GM12865 (cell line): Measurements from ENCODE around the gene GALNT18.
A peak's percentile ranks its signal among the peaks of the same experiment; 100 is the strongest.

Experiments used
- DNase-seq: peaks from one replicate; pipeline ENCODE4 v3.0.0; 2010; ENCODE audit warnings: low read depth
- H3K4me3 ChIP-seq: 2 replicates; pipeline ENCODE4 v1.5.1; 2011; ENCODE audit warnings: mild to moderate bottlenecking, low read depth, low read length, control low read depth
- CTCF ChIP-seq: IDR thresholded peaks from 2 replicates; pipeline ENCODE4 v1.5.1; 2011; ENCODE audit warnings: low read length, control low read depth, low read depth, inconsistent platforms; ENCODE audit not compliant: insufficient read depth; ENCODE audit errors: missing control alignments

GALNT18 gene

DNA sequence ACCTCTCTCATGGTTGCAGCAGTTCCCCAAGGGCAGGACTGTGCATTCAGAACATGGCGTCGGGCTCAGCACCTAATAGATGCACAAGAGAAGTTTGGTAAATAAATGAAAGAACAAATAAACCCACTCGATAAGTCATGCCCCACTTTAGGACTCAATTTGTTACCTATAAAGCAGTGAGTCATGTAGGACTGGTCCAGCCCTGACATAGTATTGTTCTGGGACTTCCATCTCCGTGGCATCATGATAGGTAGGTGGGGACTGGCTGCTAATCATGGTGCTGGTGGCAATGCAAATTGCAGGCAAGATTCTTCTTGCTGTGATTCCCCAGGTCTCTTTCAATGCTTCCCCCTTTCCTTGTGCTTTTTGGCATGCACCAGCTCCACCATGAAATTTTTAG is 150.6 kb downstream of the GALNT18 start:
- H3K4me3 ChIP-seq: no peak overlapping the region

DNA sequence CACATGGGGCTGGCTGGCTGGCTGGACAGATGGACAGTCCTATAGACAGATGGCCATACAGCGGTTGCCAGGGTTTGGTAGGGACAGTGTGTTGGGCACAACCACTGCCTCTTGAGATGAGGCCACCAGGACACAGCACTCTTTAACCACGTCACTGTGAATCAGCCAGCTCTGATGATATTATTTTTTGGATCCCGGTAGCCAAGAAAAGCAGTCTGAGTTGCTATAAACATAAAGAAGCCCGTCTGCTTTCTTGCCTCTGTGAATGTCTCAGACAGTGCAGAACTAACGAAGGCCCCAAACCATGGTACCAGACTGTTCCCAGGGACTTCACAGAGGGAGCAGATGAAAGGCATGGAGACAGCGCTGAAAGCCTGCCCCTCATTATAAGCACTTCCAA is 152.9 kb downstream of the GALNT18 start:
- no peak for DNase-seq
- no peak overlapping the region for H3K4me3 ChIP-seq
- TF ChIP-seq CTCF: no peak

More for the DNA sequence above, 150.6 kb downstream of the GALNT18 start:
- no peak for DNase-seq
- TF ChIP-seq CTCF: no peak

GRCh38 chr11:11467312-11467711 is 154.5 kb downstream of the GALNT18 start:
- no peak overlapping the region for H3K4me3 ChIP-seq
- DNase-seq: no peak
- TF ChIP-seq CTCF: no peak

GRCh38 chr11:11464555-11464954 is 157.2 kb downstream of the GALNT18 start:
- no peak for TF ChIP-seq CTCF
- H3K4me3 ChIP-seq: no peak overlapping the region
- DNase-seq: no peak

- no peak for TF ChIP-seq CTCF
- peak; percentile 12 for DNase-seq
- H3K4me3 ChIP-seq: no peak overlapping the region
Measured at GRCh38 chr11:11463405-11463804, 158.4 kb downstream of the GALNT18 start.

DNA sequence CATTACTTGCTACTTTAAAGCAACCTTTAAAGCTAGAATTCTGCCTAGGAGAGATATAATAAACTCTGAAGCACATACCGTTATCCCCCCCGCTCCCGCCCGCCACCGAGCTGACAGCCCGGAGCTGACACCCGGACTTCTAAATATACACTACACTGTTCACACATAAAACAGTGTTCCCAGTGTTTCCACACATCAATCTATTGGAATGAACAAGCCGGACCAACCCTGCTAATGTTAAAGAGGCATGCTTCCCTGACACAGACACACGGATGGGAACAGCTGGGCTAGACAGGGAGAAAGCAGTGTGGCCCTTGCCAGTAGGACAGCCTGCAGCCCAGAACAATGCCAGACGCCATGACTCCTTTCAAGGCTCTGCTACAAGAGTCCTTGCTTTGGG is 160.3 kb downstream of the GALNT18 start:
- DNase-seq: no peak
- no peak for TF ChIP-seq CTCF

DNA sequence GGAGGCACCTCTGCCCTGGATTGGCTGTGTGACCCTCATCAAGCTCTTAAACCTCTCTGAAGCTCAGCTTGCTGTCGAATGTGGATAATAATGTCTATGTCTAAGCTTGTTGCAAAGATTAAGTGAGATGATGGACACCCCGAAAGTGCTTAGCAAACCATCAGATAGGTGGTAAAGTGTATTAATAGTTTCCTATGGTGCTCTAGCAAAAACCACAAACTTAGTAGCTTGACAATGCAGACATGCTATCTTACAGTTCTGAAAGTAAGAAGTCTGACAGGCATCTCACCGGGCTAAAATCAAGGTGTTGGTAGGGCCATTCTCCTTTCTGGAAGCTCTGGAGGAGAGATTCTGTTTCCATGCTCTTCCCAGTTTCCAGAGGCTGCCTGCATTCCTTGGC is 162.2 kb downstream of the GALNT18 start:
- no peak overlapping the region for H3K4me3 ChIP-seq
- no peak for TF ChIP-seq CTCF
- DNase-seq: no peak

More for the DNA sequence above, 160.3 kb downstream of the GALNT18 start:
- H3K4me3 ChIP-seq: no peak overlapping the region
